Measurements from ENCODE around the gene VSTM1.

DNA sequence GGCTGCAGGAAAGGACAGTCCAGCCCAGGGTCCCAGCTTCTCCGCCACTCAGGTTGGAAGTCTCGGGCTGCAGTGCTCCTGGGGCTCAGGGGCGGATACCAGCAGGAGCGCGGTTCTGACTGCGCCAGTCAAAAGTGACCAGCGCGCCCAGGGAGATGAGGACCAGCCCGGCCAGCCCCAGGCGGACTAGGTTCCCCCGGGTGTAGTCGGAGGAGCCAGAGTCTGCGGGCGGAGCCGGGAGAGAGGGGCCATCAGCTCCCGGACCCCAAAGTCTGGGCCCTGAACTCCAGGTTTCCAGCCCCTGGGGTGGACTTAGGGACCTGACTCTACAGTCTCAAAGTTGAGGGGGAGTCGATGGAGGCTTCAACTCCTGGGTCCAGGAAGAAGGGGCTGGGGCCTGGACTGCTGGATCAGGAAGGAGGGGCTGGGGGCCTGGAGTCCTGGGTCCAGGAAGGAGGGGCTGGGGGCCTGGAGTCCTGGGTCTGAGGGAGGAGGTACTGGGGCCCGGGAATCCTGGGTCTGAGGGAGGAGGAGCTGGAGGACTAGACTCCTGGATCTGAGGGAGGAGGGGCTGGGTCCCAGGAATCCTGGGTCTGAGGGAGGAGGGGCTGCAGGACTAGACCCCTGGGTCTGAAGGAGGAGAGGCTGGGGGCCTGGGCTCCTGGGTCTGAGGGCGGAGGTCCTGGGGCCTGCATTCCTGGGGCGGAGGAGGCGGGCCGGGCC is 31.6 kb upstream of the VSTM1 start:
- no peak for TF ChIP-seq POLR2A (IDR thresholded peaks at IDR 0.05; ENCODE audit: low read depth, low read length)
- no peak for TF ChIP-seq CTCF (conservative IDR thresholded peaks at IDR 0.05; ENCODE audit: low read depth, low read length)
- no peak for TF ChIP-seq SMC3 (IDR thresholded peaks at IDR 0.05; ENCODE audit: low read depth, low read length)
- TF ChIP-seq CEBPB (IDR thresholded peaks at IDR 0.05; ENCODE audit: low read depth, low read length) = no peak
- TF ChIP-seq MAFK (IDR thresholded peaks at IDR 0.05; ENCODE audit: low read depth, low read length) = no peak
- no peak for TF ChIP-seq RAD21 (IDR thresholded peaks at IDR 0.05; ENCODE audit: low read length)
- TF ChIP-seq BHLHE40 (IDR thresholded peaks at IDR 0.05; ENCODE audit: low read depth, low read length) = no peak
- TF ChIP-seq RFX5 (IDR thresholded peaks at IDR 0.05; ENCODE audit: low read depth, low read length) = no peak
- no peak for TF ChIP-seq NFE2L2 (IDR thresholded peaks at IDR 0.05; ENCODE audit: low read depth, low read length)
- TF ChIP-seq FOS (IDR thresholded peaks at IDR 0.05; ENCODE audit: low read depth, low read length) = no peak
- no peak for TF ChIP-seq CHD1 (IDR thresholded peaks at IDR 0.05; ENCODE audit: low read depth, low read length)
- no peak for TF ChIP-seq RCOR1 (IDR thresholded peaks at IDR 0.05; ENCODE audit: insufficient replicate concordance, low read length)
